Ovary (tissue), 3 donors: ENCODE measurements around the gene OR56A1.

Experiments
- EP300 ChIP-seq: sonication (generic); formaldehyde crosslinking; IDR thresholded peaks from one replicate; pipeline ENCODE4 v1.6.1; 2017; ENCODE audit warnings: antibody characterized with exemption
- POLR2A ChIP-seq: fragments of 450-650 bp; IDR thresholded peaks from one replicate; pipeline ENCODE4 v1.6.1; 2017; ENCODE audit warnings: antibody characterized with exemption, mild to moderate bottlenecking, moderate library complexity
- TF ChIP-seq, protein P1 (sequence below), 3 donors: fragments of 450-650 bp in 2 of 3; fragments of 200-600 bp in 1 of 3; IDR thresholded peaks; one replicate each; pipeline versions ENCODE4 v1.5.1 to v1.8.0; 2016 to 2022; ENCODE audit warnings: antibody characterized with exemption in 3 of 3, mild to moderate bottlenecking in 1 of 3
- donor health status: DM: no; HTN: no; CAD: no.

DNA sequence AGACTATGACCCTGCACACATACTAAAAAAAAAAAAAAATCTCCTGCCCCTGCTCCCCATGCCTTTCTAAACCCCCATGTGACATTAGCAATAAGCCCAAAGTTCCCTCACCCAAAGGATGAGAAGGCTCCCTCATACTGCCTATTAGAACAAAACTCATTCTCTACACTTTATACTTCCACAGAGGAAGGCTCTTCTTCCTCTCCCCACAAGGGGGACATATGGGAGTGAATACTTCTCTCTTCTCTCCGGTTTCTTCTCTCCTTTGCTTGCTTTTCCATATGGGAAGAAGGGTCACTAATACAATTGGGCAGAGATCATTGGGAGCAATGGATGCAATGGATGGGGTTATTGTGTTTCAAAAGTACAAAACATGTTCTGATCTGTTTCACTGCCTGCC lies 47.1 kb downstream of the OR56A1 start:
- TF ChIP-seq, protein P1, sequence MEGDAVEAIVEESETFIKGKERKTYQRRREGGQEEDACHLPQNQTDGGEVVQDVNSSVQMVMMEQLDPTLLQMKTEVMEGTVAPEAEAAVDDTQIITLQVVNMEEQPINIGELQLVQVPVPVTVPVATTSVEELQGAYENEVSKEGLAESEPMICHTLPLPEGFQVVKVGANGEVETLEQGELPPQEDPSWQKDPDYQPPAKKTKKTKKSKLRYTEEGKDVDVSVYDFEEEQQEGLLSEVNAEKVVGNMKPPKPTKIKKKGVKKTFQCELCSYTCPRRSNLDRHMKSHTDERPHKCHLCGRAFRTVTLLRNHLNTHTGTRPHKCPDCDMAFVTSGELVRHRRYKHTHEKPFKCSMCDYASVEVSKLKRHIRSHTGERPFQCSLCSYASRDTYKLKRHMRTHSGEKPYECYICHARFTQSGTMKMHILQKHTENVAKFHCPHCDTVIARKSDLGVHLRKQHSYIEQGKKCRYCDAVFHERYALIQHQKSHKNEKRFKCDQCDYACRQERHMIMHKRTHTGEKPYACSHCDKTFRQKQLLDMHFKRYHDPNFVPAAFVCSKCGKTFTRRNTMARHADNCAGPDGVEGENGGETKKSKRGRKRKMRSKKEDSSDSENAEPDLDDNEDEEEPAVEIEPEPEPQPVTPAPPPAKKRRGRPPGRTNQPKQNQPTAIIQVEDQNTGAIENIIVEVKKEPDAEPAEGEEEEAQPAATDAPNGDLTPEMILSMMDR (IDR thresholded peaks at IDR 0.05): no peak
- no peak for TF ChIP-seq POLR2A
- TF ChIP-seq EP300: no peak
